GM15510 (cell line): ENCODE measurements around the gene PCSK6.

Experiments used
- POLR2A ChIP-seq: IDR thresholded peaks from 3 replicates; pipeline ENCODE4 v1.6.1; 2011; ENCODE audit warnings: borderline replicate concordance; ENCODE audit not compliant: insufficient read length; ENCODE audit errors: extremely low read depth

PCSK6 gene

DNA sequence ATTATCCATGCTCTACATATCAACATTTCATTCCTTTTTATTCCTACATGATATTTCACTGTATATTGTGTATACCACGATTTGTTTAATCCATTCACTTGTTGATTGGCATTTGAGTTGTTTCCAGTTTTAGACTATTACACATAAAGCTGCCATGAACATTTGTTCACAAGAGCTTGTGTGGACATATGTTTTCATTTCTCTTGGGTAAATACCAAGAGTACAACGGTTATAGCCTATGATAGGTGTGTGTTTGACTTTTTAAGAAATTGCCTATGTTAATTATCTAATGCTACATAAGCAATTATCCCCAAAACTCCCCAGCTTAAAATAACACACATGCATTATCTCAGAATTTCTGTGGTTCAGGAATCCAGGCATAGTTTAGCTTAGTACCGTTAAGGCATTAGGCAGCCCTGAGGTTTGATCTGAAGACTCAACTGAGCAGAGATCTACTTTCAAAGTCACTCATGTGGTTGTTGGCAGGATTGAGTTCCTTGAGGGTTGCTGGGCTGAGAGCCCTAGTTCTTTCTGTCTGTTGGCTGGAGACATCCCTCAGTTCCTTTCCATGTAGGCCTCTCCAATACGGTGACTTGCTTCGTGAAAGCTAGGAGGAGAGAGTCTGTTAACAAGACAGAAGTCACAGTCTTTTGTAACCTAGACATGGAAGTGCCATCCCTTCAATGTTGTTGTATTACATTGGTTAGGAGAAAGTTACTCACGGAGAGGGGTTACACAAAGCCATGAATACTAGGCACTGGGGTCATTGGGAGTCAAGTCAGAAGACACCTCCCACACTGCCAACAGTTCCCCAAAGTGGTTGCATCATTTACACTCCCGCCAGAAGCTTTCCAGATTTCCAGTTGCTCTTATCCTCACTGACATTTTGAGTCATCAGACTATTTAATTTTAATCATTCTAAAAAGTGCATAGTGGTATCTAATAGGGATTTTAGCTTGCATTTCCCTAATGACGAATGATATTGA is 21.0 kb upstream of the PCSK6 start:
- no peak for TF ChIP-seq POLR2A

- TF ChIP-seq POLR2A = no peak
Measured at GRCh38 chr15:101509279-101509678, 19.8 kb upstream of the PCSK6 start.

DNA sequence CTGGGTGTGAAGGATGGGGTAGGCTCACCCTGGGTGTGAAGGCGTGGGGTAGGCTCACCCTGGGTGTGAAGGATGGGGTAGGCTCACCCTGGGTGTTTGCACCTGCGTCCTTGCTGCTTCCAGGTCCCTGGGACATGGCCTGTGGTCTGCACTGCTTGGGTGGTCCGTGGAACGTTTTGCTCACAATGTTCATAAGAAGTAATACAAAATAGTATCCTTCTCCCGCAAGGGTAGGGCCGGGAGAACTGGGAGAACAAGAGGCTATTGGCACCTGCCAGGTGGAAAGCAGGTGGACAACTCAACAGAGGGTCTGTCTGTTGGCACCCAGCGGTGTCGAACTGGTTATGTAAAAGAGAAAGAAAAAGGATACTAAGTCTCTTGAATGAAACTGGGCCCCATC is 17.0 kb upstream of the PCSK6 start:
- TF ChIP-seq POLR2A = no peak

GRCh38 chr15:101505610-101506337 is 16.3 kb upstream of the PCSK6 start:
- no peak for TF ChIP-seq POLR2A

DNA sequence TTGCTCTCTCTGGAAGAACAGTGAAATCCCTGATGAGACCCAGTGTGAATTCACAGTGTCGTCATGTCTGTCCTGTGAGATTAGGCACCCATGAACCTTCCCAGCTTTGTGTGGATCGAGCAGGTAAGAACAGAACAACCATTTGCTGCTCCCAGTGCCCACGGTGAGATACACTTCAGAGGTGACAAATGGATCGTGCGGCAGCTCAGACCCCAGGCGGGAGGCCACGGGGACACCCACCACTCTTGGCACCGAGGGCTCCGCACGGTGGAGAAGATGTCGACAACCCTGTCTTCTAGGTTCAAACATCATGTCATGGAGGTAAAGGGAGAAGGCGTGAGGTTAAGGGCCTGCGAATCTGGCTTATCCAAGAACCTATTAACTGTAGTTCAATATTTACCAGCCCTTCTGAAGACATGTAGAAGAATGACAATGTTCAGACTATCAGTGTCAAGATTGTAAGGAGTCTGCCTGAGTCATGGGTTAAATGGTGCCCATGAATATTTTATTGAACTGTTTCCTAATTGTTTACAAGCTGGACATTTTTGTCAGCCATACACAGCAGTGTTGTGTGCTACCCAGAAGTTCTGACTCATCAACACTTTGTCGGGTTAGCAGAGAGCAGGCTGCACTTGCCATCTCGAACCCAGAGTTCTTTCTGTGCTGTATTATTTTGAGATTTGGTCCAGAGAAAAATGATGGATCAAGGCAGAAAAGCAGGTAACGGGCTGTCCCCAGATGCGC is 15.5 kb upstream of the PCSK6 start:
- no peak for TF ChIP-seq POLR2A

GRCh38 chr15:101504373-101504772 is 14.9 kb upstream of the PCSK6 start:
- TF ChIP-seq POLR2A = no peak

GRCh38 chr15:101503296-101503599 is 13.7 kb upstream of the PCSK6 start:
- TF ChIP-seq POLR2A = no peak

DNA sequence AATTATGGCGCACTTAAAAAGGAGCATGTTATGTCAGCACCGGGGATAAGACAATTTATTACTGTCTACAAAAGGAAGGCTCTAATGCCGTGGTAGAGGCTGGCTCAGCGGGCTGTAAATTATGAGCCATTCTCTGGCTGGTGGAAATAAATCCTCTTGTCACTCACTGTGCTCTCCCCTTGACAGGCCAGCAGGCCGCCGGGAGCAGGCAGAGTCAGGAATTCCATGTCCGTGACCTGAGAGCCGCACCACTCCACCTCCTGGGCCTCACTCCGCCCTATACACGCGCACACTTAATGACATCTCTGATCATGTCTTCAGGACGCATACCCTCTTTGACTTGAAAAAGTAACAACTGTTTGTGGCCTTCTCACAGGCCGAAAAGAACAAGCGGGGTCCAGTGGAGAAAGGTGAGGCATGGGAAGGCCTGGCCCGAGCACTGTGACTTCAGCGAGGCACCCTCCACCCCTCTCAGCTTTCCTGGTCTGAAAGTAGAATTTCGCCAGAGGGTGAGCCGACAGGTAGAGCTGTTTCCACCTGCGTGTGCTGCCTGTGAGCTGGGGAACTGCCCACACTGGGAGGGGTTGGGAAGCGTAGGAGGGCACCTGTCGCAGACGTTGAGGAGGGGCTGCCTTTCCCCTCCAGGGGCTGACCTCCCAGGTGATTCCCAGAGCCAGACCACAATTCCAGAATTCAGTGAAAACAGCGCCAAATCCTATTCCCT is 13.2 kb upstream of the PCSK6 start:
- TF ChIP-seq POLR2A = no peak

GRCh38 chr15:101501703-101502373 is 12.3 kb upstream of the PCSK6 start:
- TF ChIP-seq POLR2A = no peak

- TF ChIP-seq POLR2A = no peak
Measured at GRCh38 chr15:101500865-101501551, 11.5 kb upstream of the PCSK6 start.

- no peak for TF ChIP-seq POLR2A
Measured at GRCh38 chr15:101499863-101500713, 10.6 kb upstream of the PCSK6 start.

GRCh38 chr15:101498717-101499480 is 9.4 kb upstream of the PCSK6 start:
- TF ChIP-seq POLR2A = no peak
